Coronary artery (tissue), 2 donors: ENCODE data around the gene DISC1.

Experiments
- DNase-seq: peaks from one replicate; pipeline ENCODE4 v3.0.0-alpha.2; 2017; ENCODE audit warnings: low spot score
- H3K27ac ChIP-seq, 2 donors: fragments of 200-600 bp; sonication (generic); one replicate each; pipeline ENCODE4 v1.5.1; 2016 to 2019
- H3K4me3 ChIP-seq: fragments of 200-600 bp; sonication (generic); 2 replicates; pipeline ENCODE4 v1.5.1; 2016; ENCODE audit warnings: mild to moderate bottlenecking, moderate library complexity
- TF ChIP-seq, protein P1 (sequence below): fragments of 200-600 bp; sonication (generic); IDR thresholded peaks from one replicate; pipeline ENCODE4 v1.5.1; 2019; ENCODE audit warnings: antibody characterized with exemption

Gene DISC1

DNA sequence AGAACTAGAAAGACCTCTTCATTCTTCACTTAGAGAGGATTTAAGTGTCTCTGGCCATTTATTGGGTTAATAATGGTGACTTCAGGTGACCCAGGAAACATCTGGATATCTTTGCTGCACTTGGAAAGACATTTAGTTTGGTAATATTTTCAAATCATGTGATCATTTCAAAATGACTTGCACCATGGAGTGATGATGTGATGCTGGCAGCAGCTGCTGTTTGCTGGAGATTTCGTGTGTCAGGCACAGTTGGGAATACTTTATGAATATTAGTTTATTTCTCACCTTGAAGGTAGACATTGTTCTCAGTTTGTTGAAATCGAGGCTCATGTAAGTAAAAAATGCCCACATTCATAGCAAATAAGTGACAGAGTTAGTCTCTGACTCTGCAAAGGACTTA lies 236.0 kb downstream of the DISC1 start:
- H3K4me3 ChIP-seq, result no peak overlapping the region
- H3K27ac ChIP-seq, result no peak overlapping the region
- no peak for DNase-seq
- TF ChIP-seq, protein P1, sequence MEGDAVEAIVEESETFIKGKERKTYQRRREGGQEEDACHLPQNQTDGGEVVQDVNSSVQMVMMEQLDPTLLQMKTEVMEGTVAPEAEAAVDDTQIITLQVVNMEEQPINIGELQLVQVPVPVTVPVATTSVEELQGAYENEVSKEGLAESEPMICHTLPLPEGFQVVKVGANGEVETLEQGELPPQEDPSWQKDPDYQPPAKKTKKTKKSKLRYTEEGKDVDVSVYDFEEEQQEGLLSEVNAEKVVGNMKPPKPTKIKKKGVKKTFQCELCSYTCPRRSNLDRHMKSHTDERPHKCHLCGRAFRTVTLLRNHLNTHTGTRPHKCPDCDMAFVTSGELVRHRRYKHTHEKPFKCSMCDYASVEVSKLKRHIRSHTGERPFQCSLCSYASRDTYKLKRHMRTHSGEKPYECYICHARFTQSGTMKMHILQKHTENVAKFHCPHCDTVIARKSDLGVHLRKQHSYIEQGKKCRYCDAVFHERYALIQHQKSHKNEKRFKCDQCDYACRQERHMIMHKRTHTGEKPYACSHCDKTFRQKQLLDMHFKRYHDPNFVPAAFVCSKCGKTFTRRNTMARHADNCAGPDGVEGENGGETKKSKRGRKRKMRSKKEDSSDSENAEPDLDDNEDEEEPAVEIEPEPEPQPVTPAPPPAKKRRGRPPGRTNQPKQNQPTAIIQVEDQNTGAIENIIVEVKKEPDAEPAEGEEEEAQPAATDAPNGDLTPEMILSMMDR, result no peak

DNA sequence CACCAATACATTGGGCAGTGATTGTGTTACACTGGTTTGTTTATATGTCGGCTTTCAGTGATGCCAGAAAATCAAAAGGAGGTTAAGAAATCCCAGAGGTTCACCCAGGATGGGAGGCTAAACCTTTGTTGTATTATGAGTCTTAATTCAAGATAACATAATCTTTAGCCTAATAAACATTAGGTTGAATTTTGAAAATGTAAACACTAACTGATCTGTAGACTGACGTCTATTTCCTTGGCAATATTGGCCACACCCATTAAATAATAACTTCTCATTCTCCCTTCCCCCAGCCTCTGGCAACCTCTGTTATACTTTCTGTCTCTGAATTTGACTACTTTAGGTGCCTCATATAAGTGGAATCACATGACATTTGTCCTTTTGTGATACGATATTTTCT lies 238.7 kb downstream of the DISC1 start:
- TF ChIP-seq, protein P1, result no peak
- Histone ChIP-seq H3K4me3 (no peak overlapping the region), H3K27ac (no peak overlapping the region)
- DNase-seq, result no peak

DNA sequence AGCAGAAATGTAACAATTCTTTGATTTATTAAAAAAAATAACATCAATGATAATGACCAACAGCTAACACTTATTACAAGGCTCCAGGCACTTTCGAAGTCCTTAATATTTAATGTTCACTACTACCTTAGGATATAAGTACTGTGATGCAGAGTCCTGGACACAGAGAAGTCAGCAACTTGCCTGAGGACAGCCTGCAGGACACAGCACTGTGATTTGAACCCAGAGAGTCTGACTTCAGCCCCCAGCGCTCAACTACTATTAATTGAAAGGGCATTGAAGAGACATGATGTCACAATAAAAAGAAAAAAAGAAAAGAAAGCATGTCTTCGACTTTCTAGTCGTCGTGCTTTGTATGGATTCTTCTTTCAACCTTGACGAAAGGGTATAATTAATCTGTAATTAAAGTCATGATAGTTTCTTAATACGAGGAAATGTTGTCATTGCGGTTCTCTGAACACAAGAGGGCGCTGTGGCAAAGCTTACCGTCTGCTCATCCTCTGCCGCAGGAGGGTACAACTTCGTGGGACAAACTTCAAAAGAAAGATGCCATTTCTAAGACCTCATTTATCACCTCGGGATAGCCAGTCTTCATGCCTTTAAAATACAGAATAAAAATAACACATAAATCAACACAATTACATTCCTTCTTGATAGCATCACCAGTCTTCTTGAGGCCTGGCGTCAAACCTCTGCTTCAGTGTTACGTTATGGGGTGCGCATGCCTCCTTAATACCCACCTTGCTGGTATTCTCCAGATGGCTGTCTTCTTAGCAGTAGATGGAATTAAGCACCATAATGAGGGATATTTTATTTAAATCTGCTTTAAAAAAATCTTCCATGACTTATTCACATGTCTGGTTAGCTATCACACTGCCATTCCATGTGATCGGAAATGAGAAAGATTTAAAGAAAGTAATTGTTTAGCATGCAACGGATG lies 240.1 kb downstream of the DISC1 start:
- H3K27ac ChIP-seq, result no peak overlapping the region
- TF ChIP-seq, protein P1, result peak; percentile 77
- DNase-seq, result no peak
- no peak overlapping the region for H3K4me3 ChIP-seq

DNA sequence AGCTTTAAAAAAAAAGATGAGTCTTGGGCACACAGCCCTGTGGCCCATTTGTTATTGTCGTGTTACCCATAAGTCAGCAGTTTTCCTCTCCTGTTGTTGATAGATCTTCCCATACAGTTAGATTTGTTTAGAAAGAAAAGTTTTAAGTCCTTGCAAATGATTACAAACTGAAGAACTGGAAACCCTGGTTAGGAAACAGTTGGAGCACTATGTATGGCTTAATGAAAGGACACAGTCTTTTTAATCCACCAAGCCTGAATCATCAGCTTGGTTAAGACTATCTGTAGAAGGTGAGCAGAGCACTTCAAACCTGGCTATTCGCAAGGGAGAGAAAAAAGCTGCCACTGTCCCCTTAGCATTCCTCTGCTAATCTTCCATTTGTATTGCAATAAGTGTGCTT lies 241.0 kb downstream of the DISC1 start:
- TF ChIP-seq, protein P1, result no peak
- Histone ChIP-seq H3K27ac (no peak overlapping the region), H3K4me3 (no peak overlapping the region)
- no peak for DNase-seq

DNA sequence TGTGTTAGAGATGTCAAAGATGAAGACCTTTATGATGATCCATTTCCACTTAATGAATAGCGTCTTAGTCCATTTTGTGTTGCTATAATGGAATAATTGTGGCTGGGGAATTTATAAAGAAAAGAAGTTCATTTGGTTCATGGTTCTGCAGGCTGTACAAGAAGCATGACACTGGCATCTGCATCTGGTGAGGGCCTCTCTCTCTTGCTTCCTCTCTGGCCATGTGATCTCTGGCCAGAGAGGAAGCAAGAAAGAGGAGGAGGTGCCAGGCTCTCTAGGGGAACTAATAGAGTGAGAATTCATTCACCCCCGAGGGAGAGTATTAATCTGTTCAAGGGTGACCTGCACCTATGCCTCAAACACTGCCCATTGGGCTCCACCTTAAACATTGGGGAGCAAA lies 242.8 kb downstream of the DISC1 start:
- DNase-seq, result no peak
- Histone ChIP-seq H3K27ac (no peak overlapping the region), H3K4me3 (no peak overlapping the region)
- TF ChIP-seq, protein P1, result no peak

DNA sequence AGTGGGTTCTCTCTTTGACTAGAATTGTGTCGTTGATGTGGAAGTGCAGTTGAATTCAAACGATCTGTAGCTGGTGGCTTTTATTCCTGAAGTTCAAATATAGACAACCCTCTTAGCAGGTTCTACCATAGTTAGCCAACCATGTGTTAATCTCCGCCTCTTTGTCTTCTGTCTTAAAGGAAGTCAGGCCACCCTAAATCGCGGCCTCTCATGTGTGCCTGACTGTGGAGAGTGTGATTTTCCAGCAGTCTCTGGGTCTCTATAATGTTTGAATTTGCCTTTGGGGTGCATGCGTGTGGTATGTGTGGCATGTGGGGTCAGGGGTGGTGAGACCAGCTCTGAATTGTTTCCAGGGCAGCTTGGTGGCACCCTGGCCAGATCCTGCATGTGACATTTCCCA lies 244.9 kb downstream of the DISC1 start:
- DNase-seq, result no peak
- H3K4me3 ChIP-seq, result no peak overlapping the region
- TF ChIP-seq, protein P1, result no peak
- no peak overlapping the region for H3K27ac ChIP-seq

DNA sequence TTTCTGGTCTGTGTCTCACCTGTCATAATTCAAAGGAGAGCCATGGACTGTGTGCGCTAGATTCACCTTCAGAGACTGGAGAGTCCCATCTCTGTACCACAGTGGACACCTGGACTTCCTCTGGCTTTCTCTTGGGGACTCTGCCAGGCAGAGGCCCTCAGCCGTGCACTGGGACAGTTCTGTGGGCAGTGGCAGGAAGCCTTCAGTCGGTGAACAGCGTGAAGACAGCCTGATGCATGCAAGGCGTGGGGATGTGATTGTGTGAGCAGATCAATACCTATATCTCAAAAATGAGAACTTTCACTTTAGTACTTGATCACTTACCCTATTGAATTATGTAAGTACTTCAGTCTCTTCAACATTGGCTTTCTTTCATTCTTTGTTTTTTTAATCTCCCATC lies 245.3 kb downstream of the DISC1 start:
- TF ChIP-seq, protein P1, result no peak
- no peak for DNase-seq
- H3K4me3 ChIP-seq, result no peak overlapping the region
- no peak overlapping the region for H3K27ac ChIP-seq
